Measurements from ENCODE around the gene LHCGR.

GRCh38 chr2:48719480-48720177, 35.9 kb downstream of the LHCGR start:
- TF ChIP-seq EZH2 (IDR thresholded peaks at IDR 0.05; ENCODE audit: low read depth, unreplicated experiment) = no peak
- TF ChIP-seq, protein P1, sequence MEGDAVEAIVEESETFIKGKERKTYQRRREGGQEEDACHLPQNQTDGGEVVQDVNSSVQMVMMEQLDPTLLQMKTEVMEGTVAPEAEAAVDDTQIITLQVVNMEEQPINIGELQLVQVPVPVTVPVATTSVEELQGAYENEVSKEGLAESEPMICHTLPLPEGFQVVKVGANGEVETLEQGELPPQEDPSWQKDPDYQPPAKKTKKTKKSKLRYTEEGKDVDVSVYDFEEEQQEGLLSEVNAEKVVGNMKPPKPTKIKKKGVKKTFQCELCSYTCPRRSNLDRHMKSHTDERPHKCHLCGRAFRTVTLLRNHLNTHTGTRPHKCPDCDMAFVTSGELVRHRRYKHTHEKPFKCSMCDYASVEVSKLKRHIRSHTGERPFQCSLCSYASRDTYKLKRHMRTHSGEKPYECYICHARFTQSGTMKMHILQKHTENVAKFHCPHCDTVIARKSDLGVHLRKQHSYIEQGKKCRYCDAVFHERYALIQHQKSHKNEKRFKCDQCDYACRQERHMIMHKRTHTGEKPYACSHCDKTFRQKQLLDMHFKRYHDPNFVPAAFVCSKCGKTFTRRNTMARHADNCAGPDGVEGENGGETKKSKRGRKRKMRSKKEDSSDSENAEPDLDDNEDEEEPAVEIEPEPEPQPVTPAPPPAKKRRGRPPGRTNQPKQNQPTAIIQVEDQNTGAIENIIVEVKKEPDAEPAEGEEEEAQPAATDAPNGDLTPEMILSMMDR (conservative IDR thresholded peaks at IDR 0.05; ENCODE audit: low read depth in 2 of 2) = no peak
- no peak for TF ChIP-seq POLR2AphosphoS5 (IDR thresholded peaks at IDR 0.05; ENCODE audit: low read depth)
- no peak for TF ChIP-seq CREB1 (CRISPR knock-in tag; IDR thresholded peaks at IDR 0.05; ENCODE audit: low read depth)
- TF ChIP-seq REST (IDR thresholded peaks at IDR 0.05; ENCODE audit: unreplicated experiment) = no peak
- TF ChIP-seq JUNB (IDR thresholded peaks at IDR 0.05; ENCODE audit: unreplicated experiment) = no peak
- TF ChIP-seq EZH2phosphoT487 (IDR thresholded peaks at IDR 0.05; ENCODE audit: unreplicated experiment) = no peak
- no peak for TF ChIP-seq NANOG (IDR thresholded peaks at IDR 0.05; ENCODE audit: borderline replicate concordance)
- TF ChIP-seq, protein P2, sequence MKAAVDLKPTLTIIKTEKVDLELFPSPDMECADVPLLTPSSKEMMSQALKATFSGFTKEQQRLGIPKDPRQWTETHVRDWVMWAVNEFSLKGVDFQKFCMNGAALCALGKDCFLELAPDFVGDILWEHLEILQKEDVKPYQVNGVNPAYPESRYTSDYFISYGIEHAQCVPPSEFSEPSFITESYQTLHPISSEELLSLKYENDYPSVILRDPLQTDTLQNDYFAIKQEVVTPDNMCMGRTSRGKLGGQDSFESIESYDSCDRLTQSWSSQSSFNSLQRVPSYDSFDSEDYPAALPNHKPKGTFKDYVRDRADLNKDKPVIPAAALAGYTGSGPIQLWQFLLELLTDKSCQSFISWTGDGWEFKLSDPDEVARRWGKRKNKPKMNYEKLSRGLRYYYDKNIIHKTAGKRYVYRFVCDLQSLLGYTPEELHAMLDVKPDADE (IDR thresholded peaks at IDR 0.05) = no peak
- no peak for TF ChIP-seq ZNF331 (CRISPR knock-in tag; IDR thresholded peaks at IDR 0.05; ENCODE audit: low read depth)

All from GM23338 (cell line).